IMR-90 (cell line): ENCODE measurements around the gene BYSL. TPM values are rescaled to one million over a fixed set of nuclear protein-coding genes. Genes with fewer than 3 reads are reported as not detected.

ENCODE experiments used
- ATAC-seq: fragments of 200-7000 bp; cut with Tn5 transposase; 2 replicates; pipeline ENCODE4 v1.9.1; 2020; ENCODE audit warnings: low read depth, mild to moderate bottlenecking, moderate library complexity
- BruUV-seq: library from RNA; stranded (reverse); fragments of 400-500 nt; replicated peaks from 2 replicates; lab custom pipeline; 2021; lab: Mats Ljungman, UMichigan
- CTCF ChIA-PET: fragments of 300-600 bp; formaldehyde crosslinking; extraction: SDS; loops from one replicate; lab custom pipeline; 2021; ENCODE audit warnings: antibody characterized with exemption; lab: Yijun Ruan, JAX
- POLR2A ChIA-PET: fragments of 300-600 bp; sonication (Branson Sonifier 250); formaldehyde crosslinking; loops from one replicate; lab custom pipeline; 2022; ENCODE audit warnings: antibody characterized with exemption; ENCODE audit not compliant: unreplicated experiment; lab: Charles Lee
- DNase-seq: peaks from one replicate; pipeline ENCODE4 v3.0.0; 2013
- H2AFZ ChIP-seq: replicated peaks from 2 replicates; pipeline ENCODE3; 2013; ENCODE audit warnings: low read length, mild to moderate bottlenecking; ENCODE audit not compliant: poor library complexity
- H2AK5ac ChIP-seq: 2 replicates; pipeline ENCODE4 v1.6.1; 2013; ENCODE audit warnings: low read depth, low read length, inconsistent platforms
- H2AK9ac ChIP-seq: replicated peaks from 2 replicates; pipeline ENCODE3; 2013; ENCODE audit warnings: mild to moderate bottlenecking, low read depth, low read length, moderate library complexity; ENCODE audit not compliant: poor library complexity
- H2BK120ac ChIP-seq: 2 replicates; pipeline ENCODE4 v1.6.1; 2013; ENCODE audit warnings: low read depth, low read length, inconsistent platforms
- H2BK15ac ChIP-seq: 3 replicates; pipeline ENCODE4 v1.6.1; 2013; ENCODE audit warnings: low read depth, low read length, inconsistent platforms
- H2BK20ac ChIP-seq: 2 replicates; pipeline ENCODE4 v1.6.1; 2013; ENCODE audit warnings: low read depth, mild to moderate bottlenecking, inconsistent platforms, low read length, moderate library complexity
- H2BK5ac ChIP-seq: 2 replicates; pipeline ENCODE4 v1.6.1; 2013; ENCODE audit warnings: mild to moderate bottlenecking, low read depth, low read length, inconsistent platforms; ENCODE audit not compliant: poor library complexity, severe bottlenecking
- H3K14ac ChIP-seq: replicated peaks from 2 replicates; pipeline ENCODE4 v1.6.1; 2013; ENCODE audit warnings: low read depth, low read length, inconsistent platforms
- H3K18ac ChIP-seq: 2 replicates; pipeline ENCODE4 v1.6.1; 2013; ENCODE audit warnings: low read depth, low read length, control low read depth
- H3K23ac ChIP-seq: 2 replicates; pipeline ENCODE4 v1.6.1; 2013; ENCODE audit warnings: low read depth, low read length, inconsistent platforms
- H3K27ac ChIP-seq: 2 replicates; pipeline ENCODE4 v1.5.1; 2013; ENCODE audit warnings: mild to moderate bottlenecking, control low read depth, low read length; ENCODE audit not compliant: insufficient read depth
- H3K27me3 ChIP-seq: 2 replicates; pipeline ENCODE4 v1.6.1; 2013; ENCODE audit warnings: low read length; ENCODE audit not compliant: control insufficient read depth, insufficient read depth
- H3K36me3 ChIP-seq: 2 replicates; pipeline ENCODE4 v1.6.1; 2013; ENCODE audit warnings: low read length, mixed read lengths; ENCODE audit not compliant: control insufficient read depth, insufficient read depth
- H3K4ac ChIP-seq: 2 replicates; pipeline ENCODE4 v1.6.1; 2013; ENCODE audit warnings: low read depth, low read length, inconsistent platforms
- H3K4me1 ChIP-seq: 2 replicates; pipeline ENCODE4 v1.6.1; 2013; ENCODE audit warnings: low read length, mixed read lengths; ENCODE audit not compliant: control insufficient read depth, insufficient read depth
- H3K4me2 ChIP-seq: 2 replicates; pipeline ENCODE4 v1.6.1; 2013; ENCODE audit warnings: low read depth, mild to moderate bottlenecking, control low read depth, low read length, moderate library complexity
- H3K4me3 ChIP-seq: 2 replicates; pipeline ENCODE4 v1.5.1; 2013; ENCODE audit warnings: low read depth, mild to moderate bottlenecking, control low read depth, low read length, moderate library complexity; ENCODE audit not compliant: insufficient read depth
- H3K56ac ChIP-seq: 2 replicates; pipeline ENCODE4 v1.6.1; 2013; ENCODE audit warnings: low read length, inconsistent platforms; ENCODE audit not compliant: insufficient read depth; ENCODE audit errors: extremely low read depth
- H3K79me1 ChIP-seq, 2 experiments: 2 replicates each; pipeline ENCODE4 v1.6.1; 2013; ENCODE audit warnings: low read length in 2 of 2, inconsistent platforms in 1 of 2, low read depth in 1 of 2
- H3K9ac ChIP-seq: 2 replicates; pipeline ENCODE4 v1.6.1; 2013; ENCODE audit warnings: low read depth, low read length, control low read depth
- H3K9me1 ChIP-seq: 2 replicates; pipeline ENCODE4 v1.6.1; 2013; ENCODE audit warnings: low read length, inconsistent platforms; ENCODE audit not compliant: insufficient read depth
- H3K9me3 ChIP-seq: 2 replicates; pipeline ENCODE4 v1.6.1; 2013; ENCODE audit warnings: low read length; ENCODE audit not compliant: control insufficient read depth, insufficient read depth
- H4K20me1 ChIP-seq: 2 replicates; pipeline ENCODE4 v1.6.1; 2013; ENCODE audit warnings: low read length, inconsistent platforms; ENCODE audit not compliant: insufficient read depth
- H4K5ac ChIP-seq: 2 replicates; pipeline ENCODE4 v1.6.1; 2013; ENCODE audit warnings: mild to moderate bottlenecking, low read depth, low read length, control low read depth
- H4K8ac ChIP-seq, 2 experiments: 2 replicates each; pipeline ENCODE4 v1.6.1; 2013; ENCODE audit warnings: low read depth in 2 of 2, low read length in 2 of 2, control low read depth in 1 of 2, inconsistent platforms in 1 of 2
- H4K91ac ChIP-seq: 2 replicates; pipeline ENCODE4 v1.6.1; 2013; ENCODE audit warnings: low read depth, low read length, inconsistent platforms; ENCODE audit not compliant: insufficient read depth
- BHLHE40 ChIP-seq: fragments of 150-350 bp; IDR thresholded peaks from 2 replicates; pipeline ENCODE4 v1.6.1; 2016; ENCODE audit warnings: mild to moderate bottlenecking, low read depth, low read length
- CEBPB ChIP-seq: IDR thresholded peaks from 2 replicates; pipeline ENCODE4 v1.6.1; 2012; ENCODE audit warnings: low read depth, low read length, improper control_type of control experiment
- CHD1 ChIP-seq: IDR thresholded peaks from 2 replicates; pipeline ENCODE4 v1.6.1; 2012; ENCODE audit warnings: low read depth, low read length, improper control_type of control experiment
- ELK1 ChIP-seq: fragments of 150-350 bp; IDR thresholded peaks from 2 replicates; pipeline ENCODE4 v1.6.1; 2016; ENCODE audit warnings: low read depth, mild to moderate bottlenecking, low read length, moderate library complexity, borderline replicate concordance
- FOS ChIP-seq: fragments of 150-350 bp; IDR thresholded peaks from 2 replicates; pipeline ENCODE4 v1.6.1; 2016; ENCODE audit warnings: low read depth, low read length
- MAZ ChIP-seq: IDR thresholded peaks from 2 replicates; pipeline ENCODE4 v1.6.1; 2012; ENCODE audit warnings: low read depth, mild to moderate bottlenecking, low read length, improper control_type of control experiment, moderate library complexity, borderline replicate concordance
- MXI1 ChIP-seq: IDR thresholded peaks from 2 replicates; pipeline ENCODE4 v1.6.1; 2012; ENCODE audit warnings: low read depth, mild to moderate bottlenecking, low read length, moderate library complexity, borderline replicate concordance
- NFE2L2 ChIP-seq: fragments of 150-350 bp; IDR thresholded peaks from 2 replicates; pipeline ENCODE4 v1.6.1; 2016; ENCODE audit warnings: low read depth, mild to moderate bottlenecking, low read length
- POLR2A ChIP-seq: IDR thresholded peaks from 2 replicates; pipeline ENCODE4 v1.6.1; 2012; ENCODE audit warnings: mild to moderate bottlenecking, low read depth, low read length
- RAD21 ChIP-seq: IDR thresholded peaks from 2 replicates; pipeline ENCODE4 v1.6.1; 2012; ENCODE audit warnings: low read length, improper control_type of control experiment
- RCOR1 ChIP-seq: IDR thresholded peaks from 2 replicates; pipeline ENCODE4 v1.6.1; 2012; ENCODE audit warnings: mild to moderate bottlenecking, low read length, improper control_type of control experiment; ENCODE audit not compliant: insufficient replicate concordance
- RFX5 ChIP-seq: IDR thresholded peaks from 2 replicates; pipeline ENCODE4 v1.8.0; 2012; ENCODE audit warnings: low read depth, mild to moderate bottlenecking, low read length, moderate library complexity
- SMC3 ChIP-seq: fragments of 150-350 bp; IDR thresholded peaks from 2 replicates; pipeline ENCODE4 v1.6.1; 2016; ENCODE audit warnings: low read depth, mild to moderate bottlenecking, antibody characterized with exemption, low read length, moderate library complexity
- USF2 ChIP-seq: fragments of 150-350 bp; IDR thresholded peaks from 2 replicates; pipeline ENCODE4 v1.6.1; 2017; ENCODE audit warnings: mild to moderate bottlenecking, antibody characterized with exemption, low read length, low read depth
- WGBS, 2 experiments: methylation state at CpG; one replicate each; pipeline versions ENCODE4 v1.1.5 to v1.1.7; 2013; ENCODE audit warnings: missing lambda C conversion rate in 2 of 2; ENCODE audit not compliant: insufficient read length in 1 of 2; ENCODE audit errors: extremely low coverage in 2 of 2; 5-methylcytosine and 5-hydroxymethylcytosine counted together
- dilution Hi-C: fragments of 300-500 bp; cut with HindIII; formaldehyde crosslinking; loops from one replicate; pipeline ENCODE4 v1.14.3; 2018; ENCODE audit warnings: low sequenced_read_pairs; ENCODE audit not compliant: unreplicated experiment
- in situ Hi-C: fragments of 300-500 bp; cut with MboI; formaldehyde crosslinking; loops from 3 replicates; pipeline ENCODE4 v1.14.3; 2019; ENCODE audit warnings: low sequenced_read_pairs, inconsistent platforms, mixed read lengths
- intact Hi-C: fragments of 100-400 bp; cut with micrococcal nuclease; formaldehyde crosslinking; loops from 2 replicates; pipeline ENCODE4 v1.10.0; 2022
- polyA plus RNA-seq, 3 experiments: library from polyadenylated mRNA; depleted of rRNA; stranded (reverse); fragments of >200 nt; gene quantifications; 2 replicates each; pipeline ENCODE4 v1.2.3, GENCODE V29; 2012; ENCODE audit warnings: low replicate concordance in 1 of 3
- total RNA-seq: library from RNA; depleted of rRNA; stranded (reverse); fragments of >200 nt; gene quantifications from 2 replicates; pipeline ENCODE4 v1.2.3, GENCODE V29; 2012

The BYSL gene
- total and polyA plus RNA-seq, 2 of the 4 experiments (the other 2 are of a cell fraction) = 26.7 to 36.3 TPM

- no peak for TF ChIP-seq NFE2L2
- peak; percentile 72 for TF ChIP-seq POLR2A
- TF ChIP-seq MAZ = peak; percentile 42; the same call in 1 of the 2 replicates
- TF ChIP-seq SMC3 = no peak
- TF ChIP-seq CHD1 = no peak
These were observed 25.7 kb upstream of the BYSL start, which contains the start of gene USP49 (continued) for GRCh38 chr6:41895300-41896233.

GRCh38 chr6:41896281-41896680, 25.0 kb upstream of the BYSL start:
- H2AFZ ChIP-seq = no peak overlapping the region
- H3K23ac ChIP-seq = no peak overlapping the region
- no peak overlapping the region for H3K56ac ChIP-seq
- dilution Hi-C loops = no loop called here
- WGBS, 2 experiments = no CpG with 5 or more reads among the region's 3 CpGs
- BruUV-seq = no TSS peak
- in situ Hi-C loops = no loop called here
- peaks cover 7 to 17% of the 10 kb centered on the region in 2 experiments; a peak in 3 of 4 replicates for H3K79me1 ChIP-seq
- no peak overlapping the region for H4K91ac ChIP-seq
- DNase-seq (no peak), ATAC-seq (no peak)
- peaks cover 2% of the 10 kb centered on the region; the same call in 1 of the 2 replicates for H3K4me1 ChIP-seq
- H2AK9ac ChIP-seq = no peak overlapping the region
- H3K14ac ChIP-seq = no peak overlapping the region
- peak overlapping the region; percentile 53 to 83; a peak in 1 of 4 replicates for H4K8ac ChIP-seq
- intact Hi-C loops = no loop called here
- no peaks in the 10 kb centered on the region for H3K9me3 ChIP-seq
- no peak overlapping the region for H3K4me3 ChIP-seq
- H4K5ac ChIP-seq = no peak overlapping the region
- H2BK15ac ChIP-seq = no peak overlapping the region
- H3K27ac ChIP-seq = peak overlapping the region; percentile 53; the same call in 1 of the 2 replicates
- CTCF ChIA-PET = interaction anchor here (0.8 to 1.0 kb wide), 2 partner anchors 109 to 171 kb away, joined by 3 to 4 read pairs; partner anchors contain the start of gene TOMM6
- H2AK5ac ChIP-seq = no peak overlapping the region
- H3K9ac ChIP-seq = peak overlapping the region; percentile 54; the same call in 1 of the 2 replicates
- no peak overlapping the region for H3K4ac ChIP-seq
- POLR2A ChIA-PET = no interaction called here
- H3K4me2 ChIP-seq = peak overlapping the region; percentile 75
- H2BK5ac ChIP-seq = peak overlapping the region; percentile 3
- H4K20me1 ChIP-seq = no peaks in the 10 kb centered on the region; the same call in 1 of the 2 replicates
- H3K36me3 ChIP-seq = peaks cover 3% of the 10 kb centered on the region
- no peak overlapping the region for H3K18ac ChIP-seq
- no peak overlapping the region for H2BK120ac ChIP-seq
- peaks cover 3% of the 10 kb centered on the region; the same call in 1 of the 2 replicates for H3K9me1 ChIP-seq
- TF ChIP-seq USF2 (no peak), BHLHE40 (no peak), ELK1 (no peak), MXI1 (no peak), MAZ (no peak), RAD21 (no peak), RCOR1 (no peak), RFX5 (no peak), FOS (no peak), POLR2A (no peak), CEBPB (no peak)
- no peak overlapping the region for H2BK20ac ChIP-seq
- H3K27me3 ChIP-seq = no peaks in the 10 kb centered on the region
